Gastroesophageal sphincter (tissue), 4 donors: ENCODE results near the gene COG8. TPM values are rescaled to one million over a fixed set of nuclear protein-coding genes. Genes with fewer than 3 reads are reported as not detected.

Source experiments
- ATAC-seq: fragments of 150-250 bp; one replicate; pipeline ENCODE4 v1.9.1; 2016; ENCODE audit warnings: mild to moderate bottlenecking, moderate library complexity
- H3K27ac ChIP-seq, 4 donors: fragments of 200-600 bp; sonication (generic) in 3 of 4; 1 replicate in 3 of 4; 2 replicates in 1 of 4; pipeline ENCODE4 v1.5.1; 2016 to 2019
- H3K27me3 ChIP-seq: fragments of 200-600 bp; sonication (generic); one replicate; pipeline ENCODE4 v1.5.1; 2019
- H3K36me3 ChIP-seq, 2 donors: fragments of 200-600 bp; sonication (generic); one replicate each; pipeline ENCODE4 v1.5.1; 2019; ENCODE audit warnings: control low read depth in 1 of 2
- H3K4me1 ChIP-seq, 3 donors: fragments of 200-600 bp; sonication (generic); 1 replicate in 2 of 3; 2 replicates in 1 of 3; pipeline ENCODE4 v1.5.1; 2016 to 2019; ENCODE audit warnings: control low read depth in 2 of 3
- H3K4me3 ChIP-seq, 2 donors: fragments of 200-600 bp; sonication (generic); one replicate each; pipeline ENCODE4 v1.5.1; 2019; ENCODE audit warnings: mild to moderate bottlenecking in 1 of 2, moderate library complexity in 1 of 2
- H3K9me3 ChIP-seq, 3 donors: fragments of 200-600 bp; sonication (generic); one replicate each; pipeline ENCODE4 v1.5.1; 2017 to 2019; ENCODE audit warnings: control low read depth in 2 of 3
- EP300 ChIP-seq: sonication (generic); formaldehyde crosslinking; IDR thresholded peaks from one replicate; pipeline ENCODE4 v1.6.1; 2017; ENCODE audit warnings: antibody characterized with exemption, mild to moderate bottlenecking
- POLR2A ChIP-seq, 2 donors: fragments of 450-650 bp; IDR thresholded peaks; one replicate each; pipeline ENCODE4 v1.6.1; 2017; ENCODE audit warnings: antibody characterized with exemption in 2 of 2, mild to moderate bottlenecking in 2 of 2, moderate library complexity in 1 of 2
- POLR2AphosphoS5 ChIP-seq: sonication (generic); formaldehyde crosslinking; IDR thresholded peaks from one replicate; pipeline ENCODE4 v1.6.1; 2017; ENCODE audit warnings: antibody characterized with exemption
- WGBS, 2 donors: methylation state at CpG; one replicate each; pipeline ENCODE4 v1.1.5; 2018; ENCODE audit warnings: low coverage in 1 of 2; 5-methylcytosine and 5-hydroxymethylcytosine counted together
- total RNA-seq, 4 donors: library from RNA; depleted of rRNA; stranded (reverse); fragments of >200 nt; gene quantifications; one replicate each; pipeline ENCODE4 v1.1.0, GENCODE V29; 2016
- TF ChIP-seq, protein P1 (sequence below), 4 experiments: fragments of 200-600 bp in 2 of 4; fragments of 450-650 bp in 2 of 4; sonication (generic) in 1 of 4; IDR thresholded peaks; one replicate each; pipeline ENCODE4 v1.5.1; 2017 to 2019; ENCODE audit warnings: antibody characterized with exemption in 4 of 4, mild to moderate bottlenecking in 2 of 4, moderate library complexity in 2 of 4

COG8 gene
- total RNA-seq, 4 donors from 2014 or later, result 33.3 to 48.6 (median 43.5) TPM

DNA sequence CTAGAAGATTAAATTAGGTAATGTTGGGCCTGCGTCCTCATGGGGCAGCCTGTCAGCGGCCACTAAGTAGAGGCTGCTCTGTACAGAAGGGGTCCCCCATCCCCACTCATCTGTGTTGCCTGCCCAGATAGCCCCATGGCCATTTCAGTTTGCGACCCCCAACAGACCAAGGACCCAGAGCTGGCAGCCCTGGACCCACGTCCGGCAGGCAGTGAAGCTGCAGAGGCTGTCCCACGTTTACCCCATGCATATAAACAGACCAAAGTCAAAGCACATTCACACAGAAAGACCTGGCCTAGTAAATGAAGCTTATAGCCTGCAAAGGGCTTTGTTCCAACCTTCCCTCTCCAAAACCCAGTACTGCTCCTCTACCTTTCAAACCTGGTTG lies 13.6 kb downstream of the COG8 start:
- WGBS, 2 donors, result 93% methylated on average over 2 of the region's 6 CpGs; no CpG with 5 or more reads in 1 of the 2 donors
- Histone ChIP-seq H3K36me3 (peaks cover 0 to 75% of the 10 kb centered on the region in 2 donors), H3K4me3 (no peak overlapping the region), H3K27ac (no peak overlapping the region), H3K4me1 (peaks cover 0 to 58% (median 9%) of the 10 kb centered on the region in 3 donors), H3K27me3 (no peaks in the 10 kb centered on the region), H3K9me3 (no peaks in the 10 kb centered on the region)
- TF ChIP-seq EP300, result no peak
- no peak for TF ChIP-seq POLR2A (IDR thresholded peaks at IDR 0.05)
- TF ChIP-seq POLR2AphosphoS5, result no peak
- TF ChIP-seq, protein P1, sequence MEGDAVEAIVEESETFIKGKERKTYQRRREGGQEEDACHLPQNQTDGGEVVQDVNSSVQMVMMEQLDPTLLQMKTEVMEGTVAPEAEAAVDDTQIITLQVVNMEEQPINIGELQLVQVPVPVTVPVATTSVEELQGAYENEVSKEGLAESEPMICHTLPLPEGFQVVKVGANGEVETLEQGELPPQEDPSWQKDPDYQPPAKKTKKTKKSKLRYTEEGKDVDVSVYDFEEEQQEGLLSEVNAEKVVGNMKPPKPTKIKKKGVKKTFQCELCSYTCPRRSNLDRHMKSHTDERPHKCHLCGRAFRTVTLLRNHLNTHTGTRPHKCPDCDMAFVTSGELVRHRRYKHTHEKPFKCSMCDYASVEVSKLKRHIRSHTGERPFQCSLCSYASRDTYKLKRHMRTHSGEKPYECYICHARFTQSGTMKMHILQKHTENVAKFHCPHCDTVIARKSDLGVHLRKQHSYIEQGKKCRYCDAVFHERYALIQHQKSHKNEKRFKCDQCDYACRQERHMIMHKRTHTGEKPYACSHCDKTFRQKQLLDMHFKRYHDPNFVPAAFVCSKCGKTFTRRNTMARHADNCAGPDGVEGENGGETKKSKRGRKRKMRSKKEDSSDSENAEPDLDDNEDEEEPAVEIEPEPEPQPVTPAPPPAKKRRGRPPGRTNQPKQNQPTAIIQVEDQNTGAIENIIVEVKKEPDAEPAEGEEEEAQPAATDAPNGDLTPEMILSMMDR (IDR thresholded peaks at IDR 0.05), result no peak
- ATAC-seq, result no peak

DNA sequence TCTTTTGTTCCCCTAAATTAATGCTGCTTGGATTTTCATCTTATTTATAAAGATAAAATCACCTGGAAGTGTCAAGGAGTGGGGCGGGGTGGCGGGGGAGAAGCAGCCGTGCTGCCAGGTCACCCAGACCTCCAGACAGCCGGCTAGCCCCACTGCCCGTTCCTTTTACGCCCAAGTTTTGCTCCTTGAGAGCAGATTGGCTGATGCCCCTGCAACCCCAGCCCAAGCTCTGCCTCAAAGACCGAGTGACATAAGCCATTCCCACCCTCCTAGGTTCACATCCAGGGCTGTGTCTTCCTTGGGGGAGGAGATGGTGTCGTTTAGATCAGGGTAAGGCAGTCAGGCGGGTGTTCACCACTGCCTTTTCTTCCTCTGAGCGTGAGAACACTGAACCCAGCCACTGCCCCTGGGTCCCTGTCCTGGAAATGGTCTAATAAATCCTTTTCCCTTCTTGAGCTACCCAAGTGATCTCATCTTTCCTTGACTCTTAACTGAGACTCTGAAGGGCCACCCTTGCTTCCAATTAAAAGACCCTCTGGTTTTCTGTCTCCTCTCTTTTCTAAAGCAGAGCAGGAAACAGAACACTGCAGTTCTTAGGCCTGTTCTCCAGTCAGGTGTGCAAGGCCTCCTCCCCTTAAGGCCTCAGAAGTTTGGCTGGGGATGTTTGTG lies 14.6 kb downstream of the COG8 start:
- Histone ChIP-seq H3K9me3 (no peaks in the 10 kb centered on the region), H3K4me3 (no peak overlapping the region), H3K27me3 (no peaks in the 10 kb centered on the region), H3K36me3 (peaks cover 0 to 86% of the 10 kb centered on the region in 2 donors), H3K4me1 (peaks cover 0 to 55% (median 8%) of the 10 kb centered on the region in 3 donors), H3K27ac (no peak overlapping the region)
- no peak for ATAC-seq
- 81% methylated on average over 7 to 9 of the region's 10 CpGs for WGBS, 2 donors
- TF ChIP-seq POLR2AphosphoS5, result no peak
- TF ChIP-seq, protein P1 (IDR thresholded peaks at IDR 0.05), result no peak
- no peak for TF ChIP-seq POLR2A (IDR thresholded peaks at IDR 0.05)
- no peak for TF ChIP-seq EP300

GRCh38 chr16:69324013-69324531 lies 15.3 kb downstream of the COG8 start:
- 31 to 73% methylated on average over 2 of the region's 8 CpGs for WGBS, 2 donors
- H3K36me3 ChIP-seq, result peaks cover 0 to 92% of the 10 kb centered on the region in 2 donors
- no peak for TF ChIP-seq POLR2AphosphoS5
- TF ChIP-seq EP300, result no peak
- TF ChIP-seq, protein P1 (IDR thresholded peaks at IDR 0.05), result no peak
- no peak for TF ChIP-seq POLR2A (IDR thresholded peaks at IDR 0.05)
- no peak for ATAC-seq
- no peaks in the 10 kb centered on the region for H3K9me3 ChIP-seq
- H3K4me3 ChIP-seq, result no peak overlapping the region
- H3K4me1 ChIP-seq, result peaks cover 0 to 48% (median 4%) of the 10 kb centered on the region in 3 donors
- peak overlapping the region in 1 of 4 donors; percentile 6 for H3K27ac ChIP-seq
- no peaks in the 10 kb centered on the region for H3K27me3 ChIP-seq

DNA sequence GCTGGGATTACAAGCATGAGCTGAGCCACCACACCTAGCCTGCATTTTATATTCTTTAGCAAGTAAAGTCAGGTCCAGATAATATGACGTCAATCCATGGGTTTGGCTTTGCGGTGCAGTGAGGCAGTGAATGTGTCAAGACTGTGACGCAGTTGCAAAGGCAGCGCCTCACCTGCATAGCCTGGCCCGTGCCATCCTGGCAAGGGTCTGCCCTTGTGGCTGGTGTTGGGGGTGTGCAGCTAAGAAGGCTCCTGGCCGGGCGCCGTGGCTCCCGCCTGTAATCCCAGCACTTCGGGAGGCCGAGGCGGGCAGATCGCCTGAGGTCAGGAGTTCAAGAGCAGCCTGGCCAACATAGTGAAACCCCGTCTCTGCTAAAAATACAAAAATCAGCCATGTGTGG lies 15.9 kb downstream of the COG8 start:
- H3K9me3 ChIP-seq, result no peaks in the 10 kb centered on the region
- H3K27ac ChIP-seq, result no peak overlapping the region
- 40 to 60% methylated on average over 1 of the region's 14 CpGs for WGBS, 2 donors
- TF ChIP-seq, protein P1 (IDR thresholded peaks at IDR 0.05), result no peak
- TF ChIP-seq POLR2AphosphoS5 (no peak), POLR2A (IDR thresholded peaks at IDR 0.05) (no peak), EP300 (no peak)
- H3K4me3 ChIP-seq, result no peak overlapping the region
- peaks cover 0 to 96% of the 10 kb centered on the region in 2 donors for H3K36me3 ChIP-seq
- peaks cover 0 to 42% (median 4%) of the 10 kb centered on the region in 3 donors for H3K4me1 ChIP-seq
- ATAC-seq, result no peak
- H3K27me3 ChIP-seq, result no peaks in the 10 kb centered on the region

DNA sequence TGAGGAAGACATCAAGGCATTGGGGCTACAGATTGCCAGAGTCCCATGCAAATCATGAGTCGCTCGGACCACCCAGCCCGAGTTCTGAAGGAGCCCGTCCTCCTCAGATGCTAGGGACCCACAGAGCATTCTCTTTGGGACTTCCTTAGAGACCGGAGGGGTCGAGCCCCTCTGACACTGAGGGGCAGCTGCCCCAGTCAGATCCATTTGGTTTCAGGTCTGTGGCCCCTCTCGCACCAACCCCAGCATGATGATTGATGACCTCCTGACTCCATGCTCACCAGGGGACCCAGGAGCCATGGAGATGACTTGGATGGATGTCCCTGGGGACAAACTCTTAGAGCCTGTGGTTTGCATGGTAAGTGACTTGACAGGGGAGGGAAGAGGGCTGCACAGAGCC lies 17.0 kb downstream of the COG8 start:
- Histone ChIP-seq H3K9me3 (no peaks in the 10 kb centered on the region), H3K27ac (no peak overlapping the region), H3K36me3 (peaks cover 0 to 100% of the 10 kb centered on the region in 2 donors), H3K4me3 (no peak overlapping the region), H3K27me3 (no peaks in the 10 kb centered on the region), H3K4me1 (peaks cover 0 to 31% (median 2%) of the 10 kb centered on the region in 3 donors)
- WGBS, 2 donors, result 77 to 81% methylated on average over 3 to 4 of the region's 7 CpGs
- ATAC-seq, result no peak
- TF ChIP-seq EP300, result no peak
- TF ChIP-seq POLR2A (IDR thresholded peaks at IDR 0.05), result no peak
- TF ChIP-seq POLR2AphosphoS5, result no peak
- TF ChIP-seq, protein P1 (IDR thresholded peaks at IDR 0.05), result no peak
